ENCODE measurements around the gene XPR1. TPM values are rescaled to one million over a fixed set of nuclear protein-coding genes. Genes with fewer than 3 reads are reported as not detected.

Gene XPR1
- total RNA-seq, 1 experiment from 2014 or later: 36.1 TPM

DNA sequence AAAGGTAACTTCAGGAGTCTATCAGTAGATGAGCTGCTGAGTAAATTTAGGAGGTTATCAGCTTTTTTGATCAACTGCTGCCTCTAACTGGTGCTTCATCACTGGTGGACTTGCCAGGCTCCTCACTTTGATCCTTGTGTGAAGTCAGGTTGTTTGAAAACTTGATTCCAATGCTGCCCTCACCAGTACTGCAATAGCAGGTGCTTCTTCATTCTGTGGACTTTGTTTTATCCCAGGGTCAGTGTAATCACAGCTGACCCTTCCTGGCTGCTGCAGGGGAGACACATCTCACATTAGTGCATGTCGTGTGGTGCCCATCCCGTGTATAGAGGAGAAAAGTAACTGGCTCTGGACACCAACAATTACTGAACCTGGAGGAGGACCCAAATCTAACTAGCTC lies 260.9 kb downstream of the XPR1 start:
- H3K27me3 ChIP-seq (ENCODE audit: control insufficient read depth, insufficient read depth, low read length): no peaks in the 10 kb centered on the region
- no TSS peak for BruUV-seq (replicated peaks)
- CTCF ChIA-PET: interaction anchor here (0.6 kb wide), 1 partner anchor 224 kb away, joined by 3 read pairs; no protein-coding TSS in a partner anchor
- H3K27ac ChIP-seq (ENCODE audit: low read length): no peak overlapping the region
- POLR2A ChIA-PET: no interaction called here
- H3K4me3 ChIP-seq (ENCODE audit: low read depth in 2 of 2, low read length in 2 of 2): no peak overlapping the region
- H3K9me3 ChIP-seq (ENCODE audit: control insufficient read depth, insufficient read depth, low read depth, low read length): no peaks in the 10 kb centered on the region
- ATAC-seq (no peak), DNase-seq (ENCODE audit: low read depth, low spot score) (no peak)
- TF ChIP-seq, protein P1, sequence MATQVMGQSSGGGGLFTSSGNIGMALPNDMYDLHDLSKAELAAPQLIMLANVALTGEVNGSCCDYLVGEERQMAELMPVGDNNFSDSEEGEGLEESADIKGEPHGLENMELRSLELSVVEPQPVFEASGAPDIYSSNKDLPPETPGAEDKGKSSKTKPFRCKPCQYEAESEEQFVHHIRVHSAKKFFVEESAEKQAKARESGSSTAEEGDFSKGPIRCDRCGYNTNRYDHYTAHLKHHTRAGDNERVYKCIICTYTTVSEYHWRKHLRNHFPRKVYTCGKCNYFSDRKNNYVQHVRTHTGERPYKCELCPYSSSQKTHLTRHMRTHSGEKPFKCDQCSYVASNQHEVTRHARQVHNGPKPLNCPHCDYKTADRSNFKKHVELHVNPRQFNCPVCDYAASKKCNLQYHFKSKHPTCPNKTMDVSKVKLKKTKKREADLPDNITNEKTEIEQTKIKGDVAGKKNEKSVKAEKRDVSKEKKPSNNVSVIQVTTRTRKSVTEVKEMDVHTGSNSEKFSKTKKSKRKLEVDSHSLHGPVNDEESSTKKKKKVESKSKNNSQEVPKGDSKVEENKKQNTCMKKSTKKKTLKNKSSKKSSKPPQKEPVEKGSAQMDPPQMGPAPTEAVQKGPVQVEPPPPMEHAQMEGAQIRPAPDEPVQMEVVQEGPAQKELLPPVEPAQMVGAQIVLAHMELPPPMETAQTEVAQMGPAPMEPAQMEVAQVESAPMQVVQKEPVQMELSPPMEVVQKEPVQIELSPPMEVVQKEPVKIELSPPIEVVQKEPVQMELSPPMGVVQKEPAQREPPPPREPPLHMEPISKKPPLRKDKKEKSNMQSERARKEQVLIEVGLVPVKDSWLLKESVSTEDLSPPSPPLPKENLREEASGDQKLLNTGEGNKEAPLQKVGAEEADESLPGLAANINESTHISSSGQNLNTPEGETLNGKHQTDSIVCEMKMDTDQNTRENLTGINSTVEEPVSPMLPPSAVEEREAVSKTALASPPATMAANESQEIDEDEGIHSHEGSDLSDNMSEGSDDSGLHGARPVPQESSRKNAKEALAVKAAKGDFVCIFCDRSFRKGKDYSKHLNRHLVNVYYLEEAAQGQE (IDR thresholded peaks at IDR 0.05; ENCODE audit: insufficient read depth in 1 of 2, low read depth in 2 of 2, low read length in 1 of 2): no peak
- TF ChIP-seq POLR2AphosphoS5 (IDR thresholded peaks at IDR 0.05; ENCODE audit: low read depth, low read length): no peak
- TF ChIP-seq SIN3A (IDR thresholded peaks at IDR 0.05; ENCODE audit: borderline replicate concordance, insufficient read depth, low read depth, low read length): no peak
- TF ChIP-seq, protein P2, sequence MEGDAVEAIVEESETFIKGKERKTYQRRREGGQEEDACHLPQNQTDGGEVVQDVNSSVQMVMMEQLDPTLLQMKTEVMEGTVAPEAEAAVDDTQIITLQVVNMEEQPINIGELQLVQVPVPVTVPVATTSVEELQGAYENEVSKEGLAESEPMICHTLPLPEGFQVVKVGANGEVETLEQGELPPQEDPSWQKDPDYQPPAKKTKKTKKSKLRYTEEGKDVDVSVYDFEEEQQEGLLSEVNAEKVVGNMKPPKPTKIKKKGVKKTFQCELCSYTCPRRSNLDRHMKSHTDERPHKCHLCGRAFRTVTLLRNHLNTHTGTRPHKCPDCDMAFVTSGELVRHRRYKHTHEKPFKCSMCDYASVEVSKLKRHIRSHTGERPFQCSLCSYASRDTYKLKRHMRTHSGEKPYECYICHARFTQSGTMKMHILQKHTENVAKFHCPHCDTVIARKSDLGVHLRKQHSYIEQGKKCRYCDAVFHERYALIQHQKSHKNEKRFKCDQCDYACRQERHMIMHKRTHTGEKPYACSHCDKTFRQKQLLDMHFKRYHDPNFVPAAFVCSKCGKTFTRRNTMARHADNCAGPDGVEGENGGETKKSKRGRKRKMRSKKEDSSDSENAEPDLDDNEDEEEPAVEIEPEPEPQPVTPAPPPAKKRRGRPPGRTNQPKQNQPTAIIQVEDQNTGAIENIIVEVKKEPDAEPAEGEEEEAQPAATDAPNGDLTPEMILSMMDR (IDR thresholded peaks at IDR 0.05): no peak
- no peak for TF ChIP-seq TCF7L2 (IDR thresholded peaks at IDR 0.05; ENCODE audit: low read depth, low read length)
- intact Hi-C loops (cut with micrococcal nuclease; ENCODE audit: unreplicated experiment) (no loop called here), in situ Hi-C loops (cut with HindIII; ENCODE audit: low pct_unique_long_range_greater_than_20kb, low sequenced_read_pairs) (no loop called here)
- H3K36me3 ChIP-seq (ENCODE audit: control insufficient read depth, insufficient read depth, low read length): no peaks in the 10 kb centered on the region
- no peaks in the 10 kb centered on the region for H3K4me1 ChIP-seq (ENCODE audit: control insufficient read depth, insufficient read depth, low read length)

DNA sequence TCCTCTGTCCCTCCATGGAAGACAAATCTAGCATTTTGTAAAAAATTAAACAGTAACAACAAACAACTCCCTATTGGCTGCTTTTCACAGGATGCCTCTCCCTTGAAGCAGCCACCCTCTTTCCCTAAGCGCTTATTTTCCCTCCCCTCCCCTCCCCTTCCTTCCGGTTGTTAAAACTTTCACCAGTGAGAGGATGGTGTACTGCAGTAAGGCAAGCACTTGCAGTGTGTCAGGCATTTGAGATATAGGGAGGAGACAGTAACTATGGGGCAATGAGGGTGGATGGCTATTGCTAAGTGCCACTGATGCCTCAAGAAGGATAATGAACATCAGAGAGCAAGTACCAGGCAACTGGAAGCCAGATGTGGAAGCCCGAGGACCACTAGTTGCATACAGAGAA lies 261.8 kb downstream of the XPR1 start:
- BruUV-seq (replicated peaks): no TSS peak
- ChIA-PET POLR2A (no interaction called here), CTCF (no interaction called here)
- Histone ChIP-seq H3K36me3 (ENCODE audit: control insufficient read depth, insufficient read depth, low read length) (no peaks in the 10 kb centered on the region), H3K27me3 (ENCODE audit: control insufficient read depth, insufficient read depth, low read length) (no peaks in the 10 kb centered on the region), H3K4me1 (ENCODE audit: control insufficient read depth, insufficient read depth, low read length) (no peaks in the 10 kb centered on the region), H3K4me3 (ENCODE audit: low read depth in 2 of 2, low read length in 2 of 2) (no peak overlapping the region), H3K9me3 (ENCODE audit: control insufficient read depth, insufficient read depth, low read depth, low read length) (no peaks in the 10 kb centered on the region), H3K27ac (ENCODE audit: low read length) (no peak overlapping the region)
- in situ Hi-C loops (cut with HindIII; ENCODE audit: low pct_unique_long_range_greater_than_20kb, low sequenced_read_pairs): no loop called here
- DNase-seq (ENCODE audit: low read depth, low spot score) (no peak), ATAC-seq (no peak)
- intact Hi-C loops (cut with micrococcal nuclease; ENCODE audit: unreplicated experiment): no loop called here
- TF ChIP-seq, protein P2 (IDR thresholded peaks at IDR 0.05): no peak
- TF ChIP-seq TCF7L2 (IDR thresholded peaks at IDR 0.05; ENCODE audit: low read depth, low read length) (no peak), SIN3A (IDR thresholded peaks at IDR 0.05; ENCODE audit: borderline replicate concordance, insufficient read depth, low read depth, low read length) (no peak), POLR2AphosphoS5 (IDR thresholded peaks at IDR 0.05; ENCODE audit: low read depth, low read length) (no peak)
- TF ChIP-seq, protein P1 (IDR thresholded peaks at IDR 0.05; ENCODE audit: insufficient read depth in 1 of 2, low read depth in 2 of 2, low read length in 1 of 2): no peak
